ENCODE results near the gene ITPR2. TPM values are rescaled to one million over a fixed set of nuclear protein-coding genes. Genes with fewer than 3 reads are reported as not detected.

ITPR2 gene
- total and polyA plus RNA-seq, 2 of the 8 experiments (the other 6 are each of a cell fraction or from before 2014, with no cell fraction given), result 4.1 to 48.3 TPM

- no peak for TF ChIP-seq PHF8 (conservative IDR thresholded peaks at IDR 0.05; ENCODE audit: low read depth, low read length)
- TF ChIP-seq ASH2L (IDR thresholded peaks at IDR 0.05; ENCODE audit: low read length), result no peak
- TF ChIP-seq HDAC6 (IDR thresholded peaks at IDR 0.05; ENCODE audit: low read depth, low read length), result no peak
- no peak for TF ChIP-seq RAD21 (IDR thresholded peaks at IDR 0.05 in 1 of 2, conservative IDR thresholded peaks at IDR 0.05 in 1 of 2; ENCODE audit: low read depth in 2 of 2, low read length in 2 of 2)
- TF ChIP-seq JUN (IDR thresholded peaks at IDR 0.05; ENCODE audit: low read depth, low read length), result no peak
- no peak for TF ChIP-seq SP2 (IDR thresholded peaks at IDR 0.05; ENCODE audit: low read length)
These were observed 32.1 kb downstream of the ITPR2 start (continued) for GRCh38 chr12:26800858-26801257.
